Endometrial microvascular endothelial cells (primary cell): Measurements from ENCODE around the gene DAB2IP. TPM values are rescaled to one million over a fixed set of nuclear protein-coding genes. Genes with fewer than 3 reads are reported as not detected.
"Not testable (repeated sequence)": the region's sequence is repeated elsewhere in the genome, so short reads cannot be mapped to it uniquely, and the experiment has no call there.

Experiments used
- in situ Hi-C: cut with HindIII; loops from 2 replicates; pipeline ENCODE4 v1.10.0; 2017; ENCODE audit warnings: low sequenced_read_pairs, low pct_unique_long_range_greater_than_20kb; ENCODE audit errors: inconsistent ontology term
- total RNA-seq: library from RNA; depleted of rRNA; stranded (reverse); fragments of >200 nt; gene quantifications from one replicate; pipeline ENCODE4 v1.2.3, GENCODE V29; 2015; ENCODE audit errors: inconsistent ontology term

Gene DAB2IP
- total RNA-seq, 1 donor from 2014 or later = 13.6 TPM

DNA sequence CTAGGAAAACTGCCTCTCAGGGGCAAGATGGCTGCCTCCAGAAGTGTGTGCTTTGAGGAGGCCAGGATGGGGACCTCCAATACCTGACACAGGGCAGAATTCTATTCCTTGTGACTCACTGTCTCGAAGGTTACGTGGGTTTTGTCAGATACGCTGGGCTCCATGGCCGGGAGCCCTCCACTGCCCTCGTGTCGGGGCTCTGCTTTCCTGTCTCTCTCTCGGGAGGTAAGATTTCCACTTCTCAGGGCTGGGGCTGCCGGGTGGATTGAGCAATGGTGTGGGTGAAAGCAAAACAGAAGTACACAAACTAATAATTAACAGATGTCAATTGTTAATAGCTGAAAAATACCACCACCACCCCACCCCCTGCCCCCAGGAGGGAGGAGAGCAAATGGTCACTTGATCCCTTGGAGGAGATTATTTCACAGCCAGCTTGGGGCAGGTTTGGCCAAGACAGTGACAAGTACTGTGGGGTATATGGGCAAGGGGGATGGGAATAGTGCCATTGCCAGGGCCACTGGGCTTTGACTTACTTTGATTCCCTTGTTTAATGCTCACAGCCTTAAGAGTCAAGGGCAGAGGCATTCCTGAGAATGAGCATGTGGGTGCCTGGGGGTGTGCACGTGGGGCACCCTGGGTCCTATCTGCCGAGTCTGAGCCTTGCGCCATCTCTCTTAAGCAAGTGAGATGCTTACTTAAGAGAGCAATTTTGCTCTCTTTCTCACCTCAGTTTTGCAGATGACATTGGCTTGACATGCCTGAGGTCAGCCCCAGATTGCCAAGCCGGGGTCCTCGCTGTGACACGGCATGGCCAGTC lies 28.8 kb upstream of the DAB2IP start:
- in situ Hi-C loops = no loop called here

DNA sequence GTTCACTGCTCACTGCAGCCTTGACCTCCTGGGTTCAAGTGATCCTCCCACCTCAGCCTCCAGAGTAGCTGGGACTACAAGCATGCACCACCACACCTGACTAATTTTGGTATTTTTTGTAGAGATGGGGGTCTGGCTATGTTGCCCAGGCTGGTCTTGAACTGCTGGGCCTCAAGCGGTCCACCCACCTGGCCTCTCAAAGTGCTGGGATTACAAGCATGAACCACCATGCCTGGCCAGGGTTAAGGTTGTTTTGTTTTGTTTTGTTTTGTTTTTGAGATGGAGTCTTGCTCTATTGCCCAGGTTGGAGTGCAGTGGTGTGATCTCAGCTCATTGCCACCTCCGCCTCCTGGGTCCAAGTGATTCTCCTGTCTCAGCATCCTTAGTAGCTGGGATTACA lies 28.0 kb upstream of the DAB2IP start:
- in situ Hi-C loops = not testable (repeated sequence)

DNA sequence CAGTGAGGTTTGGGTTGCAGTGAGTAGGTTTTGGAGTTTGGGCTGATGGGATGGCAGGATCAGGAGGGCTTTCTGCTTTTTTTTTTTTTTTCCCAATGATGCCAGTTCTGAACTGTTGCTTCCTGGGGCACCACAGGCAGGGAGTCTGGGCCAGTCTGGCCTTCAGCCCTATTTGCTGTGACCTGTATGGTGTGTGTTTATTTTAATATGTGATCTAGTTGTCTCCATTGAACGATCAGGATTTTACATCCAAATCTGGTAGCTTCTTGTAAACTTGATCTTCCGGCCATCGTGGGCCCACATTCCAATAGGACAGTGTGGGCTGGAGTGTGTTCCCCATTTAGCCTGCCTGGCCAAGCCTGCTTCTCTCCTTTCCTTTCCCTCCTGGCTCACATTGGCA lies 25.8 kb upstream of the DAB2IP start:
- in situ Hi-C loops = no loop called here

DNA sequence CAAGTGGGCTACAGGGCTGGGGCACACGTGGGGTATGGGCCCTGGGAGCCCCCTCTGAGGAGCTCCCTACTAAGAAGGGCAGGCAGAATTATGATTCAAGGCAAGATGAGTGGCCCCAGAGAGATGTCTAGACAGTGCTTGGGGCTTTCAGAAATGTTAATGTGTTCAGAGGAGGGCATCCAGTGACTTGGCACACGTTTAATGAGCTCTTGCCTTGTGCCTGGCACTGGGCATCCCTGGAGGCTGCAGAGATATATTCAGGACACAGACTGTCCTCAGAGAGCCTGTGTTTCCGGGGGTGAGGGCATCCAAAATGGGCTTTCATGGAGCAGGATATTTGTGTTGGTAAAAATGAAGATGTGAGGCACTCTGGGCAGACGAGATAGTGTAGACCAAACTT lies 25.4 kb upstream of the DAB2IP start:
- in situ Hi-C loops = no loop called here

DNA sequence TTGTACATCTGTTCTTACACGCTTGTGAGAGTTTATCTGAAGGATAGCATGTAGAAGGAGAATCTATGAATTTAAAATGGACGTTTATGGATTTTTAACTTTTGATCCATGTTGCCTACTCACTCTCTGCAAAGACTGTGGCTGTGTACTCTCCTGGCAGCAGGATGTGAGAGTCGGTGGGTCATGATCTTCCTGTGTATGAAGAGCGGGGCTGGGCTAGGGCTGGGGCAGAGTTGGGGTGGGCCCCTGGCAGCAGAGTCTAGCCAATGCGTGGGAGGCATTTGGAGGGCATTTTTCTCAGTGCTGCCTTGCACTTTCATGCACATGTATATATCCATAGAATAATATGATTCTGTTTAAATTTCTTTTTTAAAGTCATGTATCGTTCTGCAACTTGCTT lies 24.0 kb upstream of the DAB2IP start:
- in situ Hi-C loops = no loop called here

DNA sequence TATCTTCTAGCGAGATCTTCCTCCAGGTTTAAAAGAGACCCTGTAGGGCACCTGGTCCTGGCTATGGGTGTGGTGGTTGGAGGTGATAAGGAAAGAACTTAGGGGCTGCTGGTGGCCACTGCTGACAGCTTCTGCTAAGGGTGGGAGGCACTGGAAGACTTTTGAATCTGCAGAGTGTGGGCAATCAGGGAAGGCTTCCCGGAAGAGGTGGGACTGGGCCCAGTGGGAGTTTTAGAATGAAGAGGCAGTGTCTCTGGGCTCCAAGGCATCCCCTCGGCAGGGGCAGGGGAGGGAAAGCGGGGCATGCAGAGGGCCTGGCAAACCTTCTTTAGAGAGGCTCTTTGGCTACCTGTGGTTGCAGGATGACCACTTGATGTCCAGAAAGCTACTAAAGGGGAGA lies 23.0 kb upstream of the DAB2IP start:
- in situ Hi-C loops = no loop called here

DNA sequence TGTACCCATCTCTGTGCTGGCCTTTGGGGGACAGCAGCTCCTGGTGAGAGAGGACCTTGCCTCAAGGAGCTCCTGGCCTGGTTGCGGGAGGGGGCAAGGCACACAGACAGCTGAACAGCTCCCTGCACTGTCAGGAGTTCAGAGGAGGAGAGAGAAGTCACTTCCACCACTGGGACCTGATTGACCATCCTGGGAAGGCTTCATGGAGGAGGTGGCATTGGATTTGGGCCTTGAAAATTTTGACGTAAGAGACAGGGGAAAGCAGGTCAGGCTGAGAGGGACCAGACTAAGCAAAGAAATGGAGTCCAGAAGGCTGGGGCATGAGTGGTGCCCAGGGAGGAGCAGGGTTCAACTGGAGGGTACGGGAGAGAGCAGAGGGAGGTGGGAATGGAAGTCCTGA lies 20.3 kb upstream of the DAB2IP start:
- in situ Hi-C loops = no loop called here

DNA sequence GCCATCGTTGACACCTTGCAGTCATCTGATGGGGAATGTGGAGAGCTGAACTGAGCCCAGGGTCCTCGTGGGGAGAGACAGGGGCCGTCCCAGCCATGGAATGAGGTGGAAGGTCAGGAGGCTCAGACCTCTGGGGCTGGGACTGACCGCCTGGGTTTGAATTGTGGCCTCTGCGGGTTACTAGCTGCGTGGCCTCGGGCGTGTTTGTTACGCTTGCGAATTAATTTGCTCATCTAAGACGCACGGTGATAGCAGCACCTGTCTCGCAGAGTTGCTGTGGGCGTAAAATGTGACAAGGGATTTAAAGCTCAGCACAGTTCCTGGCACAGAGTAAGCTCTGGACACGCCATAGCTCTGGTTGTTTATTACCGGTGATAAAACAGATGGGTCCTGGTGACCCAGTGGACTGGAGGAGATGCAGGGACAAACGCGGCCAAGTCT lies 19.4 kb upstream of the DAB2IP start:
- in situ Hi-C loops = no loop called here

DNA sequence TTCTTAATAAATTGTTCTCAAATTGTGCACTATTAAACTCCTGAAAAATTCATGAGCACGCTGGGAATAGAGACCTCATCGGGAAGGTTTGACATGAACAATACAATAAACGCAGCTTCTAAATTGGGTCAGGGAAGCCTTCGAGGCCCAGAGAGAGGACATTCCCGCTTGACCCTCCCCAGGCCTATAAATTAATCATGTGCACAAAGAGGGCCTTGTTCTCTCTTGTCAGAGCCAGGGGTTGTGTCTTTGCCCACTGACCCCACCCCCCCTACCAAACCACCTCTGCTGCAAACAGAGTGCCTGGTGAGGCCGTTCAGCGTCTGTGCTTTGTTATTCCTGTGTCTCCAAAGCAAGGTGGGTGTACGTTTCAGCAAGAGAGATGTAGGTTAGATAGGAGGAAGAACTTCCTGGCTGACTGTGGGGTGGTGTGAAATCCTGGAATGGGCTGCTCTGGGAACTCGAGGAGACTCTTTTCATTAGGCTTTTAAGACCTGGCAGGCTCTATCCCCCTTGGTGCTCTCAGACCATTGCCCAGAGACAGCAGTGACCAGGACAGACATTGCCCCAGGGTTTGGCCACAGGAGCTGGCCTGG lies 18.2 kb upstream of the DAB2IP start:
- in situ Hi-C loops = no loop called here

DNA sequence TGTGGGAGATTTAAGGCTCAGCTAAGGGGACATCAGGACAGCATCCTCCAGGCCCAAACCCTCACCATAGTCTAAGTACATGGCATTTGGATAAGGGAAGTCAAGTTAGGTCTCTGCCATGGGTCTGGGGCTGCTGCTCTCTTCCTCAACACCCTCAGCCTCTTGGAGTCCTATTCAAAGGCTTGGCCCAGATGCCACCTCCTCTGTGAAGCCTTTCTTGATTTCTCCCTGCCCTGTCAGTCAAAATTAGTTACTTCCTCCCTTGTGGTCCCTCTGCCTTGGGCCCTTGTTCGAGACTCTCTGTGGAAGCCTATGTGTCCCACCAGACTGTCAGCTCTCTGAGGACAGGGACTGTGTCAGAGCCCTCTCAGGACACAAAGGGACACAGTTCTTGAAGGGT lies 17.7 kb upstream of the DAB2IP start:
- in situ Hi-C loops = no loop called here

DNA sequence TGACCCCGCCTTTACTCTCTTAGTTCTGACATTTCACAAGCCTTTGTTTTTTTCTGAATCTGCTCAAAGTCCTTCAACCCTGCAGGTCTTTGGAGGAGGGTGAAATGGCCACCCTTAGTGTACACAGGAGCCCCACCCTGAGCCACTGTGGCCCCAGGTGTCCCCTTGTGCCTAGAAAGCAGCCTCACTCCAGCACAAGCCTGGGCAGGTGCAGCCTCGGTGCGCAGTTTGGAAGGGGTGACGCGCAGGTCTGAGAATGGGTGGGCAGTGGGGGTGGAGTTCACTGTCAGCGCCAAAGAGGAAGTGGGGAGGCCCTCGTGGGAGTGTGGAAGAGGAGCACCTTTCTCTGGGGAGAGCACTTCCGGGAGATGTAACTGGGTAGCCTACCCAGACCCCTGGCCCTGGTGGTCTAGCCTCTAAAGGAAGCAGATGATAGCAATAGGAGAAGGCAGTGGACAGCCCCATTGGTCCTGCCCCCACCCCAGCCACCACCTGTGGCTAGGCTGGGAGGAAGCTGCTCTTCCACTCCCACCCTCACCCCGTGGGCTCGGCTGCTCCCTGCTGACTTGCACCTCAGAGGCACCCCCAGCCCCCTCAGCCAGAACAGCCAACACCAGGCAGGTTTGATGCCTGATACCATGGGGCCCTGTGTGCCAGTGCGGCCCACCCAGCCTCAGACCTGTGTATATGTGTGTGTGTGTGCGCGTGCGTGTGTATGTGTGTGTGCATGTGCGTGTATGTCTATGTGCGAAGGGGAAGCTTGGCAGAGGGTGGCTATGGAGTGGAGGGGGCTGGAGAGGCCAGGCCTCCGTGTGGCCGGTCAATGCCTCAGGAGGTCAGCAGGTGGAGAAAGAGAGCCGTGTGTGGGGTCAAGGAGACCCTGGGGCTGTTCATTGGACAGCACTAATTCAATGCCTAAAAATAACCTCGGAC lies 16.8 kb upstream of the DAB2IP start:
- in situ Hi-C loops = no loop called here

DNA sequence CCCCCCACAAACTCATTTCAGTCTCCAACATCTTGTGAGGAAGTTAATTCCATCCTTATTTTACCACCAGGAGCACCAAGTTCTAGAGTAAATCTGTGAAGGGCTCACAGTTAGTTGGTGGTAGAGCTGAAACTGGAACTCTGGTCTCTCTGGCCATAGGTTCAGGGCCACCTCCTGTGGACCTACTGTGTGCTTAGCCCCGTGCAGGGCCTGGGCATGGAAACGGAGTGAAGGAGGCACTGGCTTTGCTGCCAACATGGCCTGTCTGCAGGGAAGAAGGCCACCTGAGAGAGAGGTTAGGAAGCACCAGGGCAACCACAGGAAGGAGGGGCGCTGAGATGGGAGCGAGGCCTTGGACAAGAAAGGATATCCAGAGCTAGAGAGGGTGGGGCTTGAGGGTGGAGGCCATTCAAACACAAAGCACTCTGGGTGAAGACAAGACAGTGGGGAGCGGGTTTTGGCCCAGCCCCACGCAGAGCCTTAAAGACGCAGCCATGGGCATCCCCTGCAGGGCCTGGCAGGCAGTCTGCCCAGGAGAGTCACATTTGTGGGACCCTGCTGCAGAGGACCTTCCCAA lies 16.0 kb upstream of the DAB2IP start:
- in situ Hi-C loops = no loop called here

DNA sequence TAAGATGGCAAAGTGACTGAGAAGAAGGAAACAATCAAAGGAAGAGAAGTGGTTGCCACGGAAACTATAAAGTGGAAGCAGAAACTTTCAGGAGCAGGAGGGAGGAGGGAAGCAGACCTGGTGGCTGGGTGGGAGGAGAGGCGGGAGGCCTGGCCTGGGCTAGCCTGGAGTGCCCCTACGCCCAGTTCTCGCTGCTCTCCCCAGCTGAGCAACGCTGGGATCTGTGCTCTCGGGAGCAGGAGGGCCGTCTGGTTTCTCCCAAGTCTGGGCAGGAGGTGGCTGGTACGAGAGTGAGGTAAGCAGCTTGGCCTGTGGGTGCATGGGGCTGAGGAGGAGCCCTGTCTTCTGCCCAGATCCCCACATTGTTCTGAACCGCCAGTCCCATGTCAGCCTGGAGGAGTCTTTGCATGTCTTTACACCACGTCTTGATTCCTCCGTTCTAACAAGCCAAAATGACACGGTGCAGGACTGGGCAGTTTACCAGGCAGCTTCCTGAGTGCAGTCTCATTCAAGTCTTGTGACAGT lies 15.0 kb upstream of the DAB2IP start:
- in situ Hi-C loops = no loop called here

DNA sequence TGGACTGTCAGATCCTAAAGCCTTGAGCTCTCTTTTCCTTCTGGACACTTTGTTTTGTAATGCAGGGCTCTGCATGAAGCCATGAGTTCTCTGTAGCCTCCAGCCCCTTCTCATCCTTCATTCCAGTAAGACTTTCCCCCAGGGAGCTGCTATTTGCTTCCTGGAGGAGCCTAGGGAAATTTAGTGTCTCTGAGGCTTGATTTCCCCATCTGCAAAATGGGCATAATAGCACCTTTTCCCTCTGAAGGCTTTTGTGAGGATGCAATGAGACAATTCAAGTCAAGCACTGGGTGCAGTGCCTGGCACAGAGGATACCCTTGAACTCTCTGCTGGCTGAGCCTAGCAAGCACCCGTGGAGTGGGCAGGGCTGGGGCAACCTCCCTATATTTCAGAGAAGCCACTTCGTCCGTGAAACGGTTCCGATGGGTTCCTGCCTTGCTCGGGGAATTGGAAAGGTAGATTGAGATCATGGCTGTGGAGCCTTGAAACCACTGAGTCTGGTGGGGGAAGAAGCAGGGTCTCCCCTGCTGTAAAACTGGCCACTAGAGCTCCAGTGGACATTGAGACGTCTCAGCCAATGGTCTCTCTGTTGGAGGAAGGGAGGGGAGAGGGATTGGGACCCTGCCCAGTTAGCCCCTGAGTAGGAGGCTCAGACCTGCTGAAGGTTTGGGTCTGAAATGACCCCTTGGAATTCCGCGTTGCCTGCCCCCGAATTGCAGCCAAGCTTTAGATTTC lies 14.3 kb upstream of the DAB2IP start:
- in situ Hi-C loops = no loop called here

DNA sequence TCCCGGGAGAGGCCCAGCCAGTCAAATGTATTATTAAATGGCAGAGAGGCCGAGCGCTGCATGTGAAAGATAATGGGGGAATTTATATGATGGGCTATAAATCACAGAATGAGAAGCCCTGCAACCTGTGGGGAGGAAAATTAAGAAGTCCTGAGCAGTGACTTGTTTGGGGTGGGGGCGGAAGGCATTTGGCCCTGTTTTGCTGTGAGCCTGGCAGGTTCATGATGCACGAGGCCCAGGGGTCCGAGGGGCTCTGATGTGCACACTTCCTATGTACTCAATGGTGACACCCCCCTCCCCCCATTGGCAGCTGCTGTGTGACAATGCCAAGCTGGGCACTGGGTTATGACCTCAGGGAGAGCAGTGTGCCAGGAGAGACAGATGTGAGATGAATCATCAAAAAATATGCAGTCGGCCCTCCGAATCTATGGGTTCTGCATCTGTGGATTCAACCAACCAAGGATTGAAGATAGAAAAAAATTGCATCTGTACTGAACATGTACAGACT lies 13.7 kb upstream of the DAB2IP start:
- in situ Hi-C loops = no loop called here

DNA sequence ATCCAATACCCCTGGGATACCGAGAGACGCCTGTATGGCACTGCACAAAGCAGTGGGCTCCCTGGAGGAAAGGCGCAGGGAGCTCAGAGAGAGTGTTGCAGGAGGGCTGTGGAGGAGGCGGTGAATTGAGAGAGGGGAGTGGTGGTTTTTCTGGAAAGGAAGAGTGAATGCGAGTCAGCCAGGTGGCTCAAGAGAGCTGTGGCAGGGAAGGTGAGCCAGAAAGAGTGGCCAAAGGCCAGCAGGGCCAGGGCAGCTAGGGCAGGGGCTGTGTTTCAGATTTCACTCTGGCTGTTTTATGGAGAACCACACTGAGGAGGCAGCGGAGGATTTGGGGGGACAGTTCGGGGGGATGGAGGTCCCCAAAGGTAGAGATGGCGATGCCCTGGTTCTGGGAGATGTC lies 13.0 kb upstream of the DAB2IP start:
- in situ Hi-C loops = no loop called here

DNA sequence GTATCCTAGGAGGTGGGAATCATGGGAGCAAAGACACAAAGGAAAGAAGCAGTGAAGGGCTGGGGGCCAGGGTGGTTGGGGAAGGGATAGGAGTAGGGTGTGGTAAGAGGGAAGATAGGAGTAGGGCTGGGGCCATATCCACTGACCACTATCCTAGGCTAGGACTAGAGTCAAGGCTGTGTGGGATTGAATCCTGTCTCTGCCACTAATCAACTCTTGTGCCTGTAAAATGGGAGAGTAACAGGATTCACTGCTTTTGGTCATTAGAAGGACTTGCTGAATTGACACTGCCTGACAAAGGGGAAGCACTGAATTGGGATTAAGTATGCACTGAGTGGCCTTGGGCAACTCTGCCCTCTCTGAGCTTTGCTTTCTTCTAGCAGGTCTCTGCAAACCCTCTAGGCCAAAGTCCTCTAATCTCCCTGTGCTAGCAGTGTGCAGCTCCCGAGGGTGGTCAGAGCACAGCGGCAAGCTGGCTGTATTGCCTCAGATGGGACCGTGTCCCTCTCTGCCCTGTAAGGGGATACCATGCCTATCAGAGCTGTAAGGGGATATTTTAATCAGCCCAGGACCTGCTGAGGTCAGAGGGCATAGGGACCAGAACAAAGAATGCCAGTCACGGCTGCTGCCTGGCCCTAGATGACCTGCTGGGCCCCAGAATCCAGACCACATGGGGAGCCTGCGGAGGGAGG lies 12.4 kb upstream of the DAB2IP start:
- in situ Hi-C loops = no loop called here

DNA sequence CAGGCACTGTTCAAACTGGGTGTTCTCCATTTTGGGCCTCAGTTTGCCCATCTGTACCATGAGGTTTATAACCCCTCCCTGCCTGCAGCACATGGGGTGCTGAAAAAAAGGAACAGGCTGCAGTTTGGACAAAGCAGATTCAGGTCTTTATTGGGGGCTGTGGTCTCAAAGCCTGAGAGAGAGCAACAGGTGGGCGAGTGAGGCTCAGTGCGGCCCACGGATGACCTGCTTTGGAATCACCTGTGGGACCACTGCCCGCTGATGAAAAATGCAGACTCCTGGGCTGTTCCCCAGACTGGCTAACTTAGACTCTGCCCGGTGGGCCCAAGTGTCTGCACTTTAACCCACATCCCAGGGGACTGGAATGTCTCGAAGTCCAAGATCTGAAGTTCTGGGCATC lies 11.8 kb upstream of the DAB2IP start:
- in situ Hi-C loops = no loop called here
